Transverse colon (tissue), 4 donors: Measurements from ENCODE around the gene DNAH3.

Experiments used
- CTCF ChIP-seq, 5 experiments: fragments of 200-600 bp in 3 of 5; fragments of 450-650 bp in 2 of 5; sonication (generic) in 3 of 5; IDR thresholded peaks; 1 replicate in 2 of 5; 2 replicates in 3 of 5; pipeline ENCODE4 v1.5.1; 2016 to 2017; ENCODE audit warnings: antibody characterized with exemption in 5 of 5, inconsistent platforms in 3 of 5, mild to moderate bottlenecking in 2 of 5, moderate library complexity in 1 of 5
- EP300 ChIP-seq: sonication (generic); formaldehyde crosslinking; IDR thresholded peaks from one replicate; pipeline ENCODE4 v1.6.1; 2017; ENCODE audit warnings: antibody characterized with exemption, low read depth
- POLR2A ChIP-seq: fragments of 450-650 bp; IDR thresholded peaks from one replicate; pipeline ENCODE4 v1.6.1; 2016; ENCODE audit warnings: antibody characterized with exemption, mild to moderate bottlenecking, moderate library complexity
- POLR2AphosphoS5 ChIP-seq, 3 donors: sonication (generic); formaldehyde crosslinking; IDR thresholded peaks; one replicate each; pipeline ENCODE4 v1.6.1; 2016; ENCODE audit warnings: antibody characterized with exemption in 3 of 3

- TF ChIP-seq EP300, result no peak
- TF ChIP-seq CTCF (IDR thresholded peaks at IDR 0.05), result no peak
- TF ChIP-seq POLR2A, result peak; percentile 12
- TF ChIP-seq POLR2AphosphoS5 (IDR thresholded peaks at IDR 0.05), result no peak
Observed at GRCh38 chr16:20901068-20901435, 249.6 kb downstream of the DNAH3 start.
